SH-SY5Y (cell line): ENCODE data around the gene MRPL14.

Experiments
- GATA2 ChIP-seq: IDR thresholded peaks from 2 replicates; pipeline ENCODE4 v1.6.1; 2011; ENCODE audit warnings: mild to moderate bottlenecking, low read depth, low read length
- GATA3 ChIP-seq: IDR thresholded peaks from 2 replicates; pipeline ENCODE4 v1.6.1; 2011; ENCODE audit warnings: low read depth, mild to moderate bottlenecking, low read length, moderate library complexity

The MRPL14 gene

GRCh38 chr6:44154067-44154466, 26.8 kb upstream of the MRPL14 start:
- TF ChIP-seq GATA2: no peak
- no peak for TF ChIP-seq GATA3

GRCh38 chr6:44152533-44152932, 25.3 kb upstream of the MRPL14 start:
- no peak for TF ChIP-seq GATA3
- TF ChIP-seq GATA2: no peak

- TF ChIP-seq GATA2 (no peak), GATA3 (no peak)
Observed at GRCh38 chr6:44152109-44152461, 24.8 kb upstream of the MRPL14 start.

- TF ChIP-seq GATA3 (no peak), GATA2 (no peak)
Observed at GRCh38 chr6:44151348-44152108, 24.3 kb upstream of the MRPL14 start.

- no peak for TF ChIP-seq GATA3
Observed at GRCh38 chr6:44150317-44150917, 23.2 kb upstream of the MRPL14 start.

- no peak for TF ChIP-seq GATA2
- TF ChIP-seq GATA3: no peak
Observed at GRCh38 chr6:44149369-44150012, 22.2 kb upstream of the MRPL14 start.

- TF ChIP-seq GATA3 (no peak), GATA2 (no peak)
Observed at GRCh38 chr6:44148306-44148705, 21.1 kb upstream of the MRPL14 start.

GRCh38 chr6:44147256-44147655, 20.0 kb upstream of the MRPL14 start:
- TF ChIP-seq GATA2 (no peak), GATA3 (no peak)

- no peak for TF ChIP-seq GATA3
- TF ChIP-seq GATA2: no peak
Observed at GRCh38 chr6:44146685-44147084, 19.4 kb upstream of the MRPL14 start.

GRCh38 chr6:44145839-44146238, 18.6 kb upstream of the MRPL14 start:
- TF ChIP-seq GATA2 (no peak), GATA3 (no peak)

- TF ChIP-seq GATA2 (no peak), GATA3 (no peak)
Observed at GRCh38 chr6:44143731-44144130, 16.5 kb upstream of the MRPL14 start.

- TF ChIP-seq GATA2: no peak
- no peak for TF ChIP-seq GATA3
Observed at GRCh38 chr6:44142835-44143234, 15.6 kb upstream of the MRPL14 start.

- TF ChIP-seq GATA3 (no peak), GATA2 (no peak)
Observed at GRCh38 chr6:44139351-44139743, 12.1 kb upstream of the MRPL14 start.

- TF ChIP-seq GATA3 (no peak), GATA2 (no peak)
Observed at GRCh38 chr6:44138717-44139350, 11.6 kb upstream of the MRPL14 start.
